SH-SY5Y (cell line): Measurements from ENCODE around the gene GPR39.

Experiments used
- GATA2 ChIP-seq: IDR thresholded peaks from 2 replicates; pipeline ENCODE4 v1.6.1; 2011; ENCODE audit warnings: mild to moderate bottlenecking, low read depth, low read length
- GATA3 ChIP-seq: IDR thresholded peaks from 2 replicates; pipeline ENCODE4 v1.6.1; 2011; ENCODE audit warnings: low read depth, mild to moderate bottlenecking, low read length, moderate library complexity

Gene GPR39

DNA sequence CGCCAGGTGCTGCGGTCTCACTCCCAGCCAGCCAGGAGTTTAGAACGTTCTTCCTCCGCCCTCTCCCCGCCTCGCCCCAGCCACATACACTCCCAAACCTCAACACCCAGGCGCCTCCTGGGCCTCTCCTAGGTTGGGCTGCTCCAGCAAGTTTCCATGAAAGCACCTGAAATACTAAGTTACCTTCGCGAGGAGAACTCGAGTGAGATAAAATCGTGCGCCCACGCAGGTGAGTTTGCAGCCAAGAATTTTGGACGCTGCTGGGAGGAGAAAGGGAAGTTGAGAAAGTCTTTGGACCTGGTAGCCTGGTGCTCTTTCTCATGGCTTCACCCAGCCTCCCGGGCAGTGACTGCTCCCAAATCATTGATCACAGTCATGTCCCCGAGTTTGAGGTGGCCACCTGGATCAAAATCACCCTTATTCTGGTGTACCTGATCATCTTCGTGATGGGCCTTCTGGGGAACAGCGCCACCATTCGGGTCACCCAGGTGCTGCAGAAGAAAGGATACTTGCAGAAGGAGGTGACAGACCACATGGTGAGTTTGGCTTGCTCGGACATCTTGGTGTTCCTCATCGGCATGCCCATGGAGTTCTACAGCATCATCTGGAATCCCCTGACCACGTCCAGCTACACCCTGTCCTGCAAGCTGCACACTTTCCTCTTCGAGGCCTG is at the start of gene GPR39:
Gene GPR39 (plus strand): TSS at position 83 of the 673 bp plus-strand sequence.
- TF ChIP-seq GATA3 (no peak), GATA2 (no peak)

DNA sequence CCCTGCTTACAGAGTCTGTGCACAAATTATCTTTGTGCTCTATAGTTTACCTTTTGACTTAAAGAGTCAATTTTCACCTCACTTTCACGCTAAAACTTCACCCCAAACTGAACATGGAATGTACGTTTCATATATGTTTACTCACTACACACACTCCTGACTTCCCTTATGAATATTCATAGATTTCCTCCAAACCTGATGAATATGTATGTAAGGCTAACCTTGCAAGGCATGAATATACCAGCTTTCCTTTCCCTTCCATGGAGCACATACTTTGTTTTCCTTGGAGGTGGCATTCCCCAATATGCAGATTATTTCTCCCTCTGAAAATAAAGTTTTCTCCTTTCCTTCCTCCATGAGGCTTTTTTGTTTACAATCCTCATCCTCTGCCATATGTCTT is 48.4 kb upstream of the GPR39 start:
- TF ChIP-seq GATA3 (no peak), GATA2 (no peak)

DNA sequence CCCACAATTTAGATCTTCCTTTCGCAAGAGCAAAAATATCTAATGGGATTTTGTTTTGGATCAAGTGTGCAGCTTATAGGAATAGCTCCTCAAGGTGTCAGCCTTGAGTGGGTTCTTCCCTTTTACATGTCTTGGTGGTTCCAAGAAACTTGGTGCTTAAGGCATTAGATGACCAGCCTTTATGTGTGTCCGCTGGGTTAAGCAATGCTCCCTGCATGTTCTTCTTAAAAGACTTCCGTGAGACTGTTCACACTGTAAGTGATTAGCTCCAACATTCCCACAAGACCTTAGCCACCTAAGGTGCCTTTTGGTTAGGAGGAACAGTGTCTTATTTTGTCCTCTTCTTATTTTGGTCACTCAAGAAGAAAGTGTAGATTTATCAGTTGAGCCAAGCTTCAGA is 44.3 kb upstream of the GPR39 start:
- no peak for TF ChIP-seq GATA2
- TF ChIP-seq GATA3 = no peak

DNA sequence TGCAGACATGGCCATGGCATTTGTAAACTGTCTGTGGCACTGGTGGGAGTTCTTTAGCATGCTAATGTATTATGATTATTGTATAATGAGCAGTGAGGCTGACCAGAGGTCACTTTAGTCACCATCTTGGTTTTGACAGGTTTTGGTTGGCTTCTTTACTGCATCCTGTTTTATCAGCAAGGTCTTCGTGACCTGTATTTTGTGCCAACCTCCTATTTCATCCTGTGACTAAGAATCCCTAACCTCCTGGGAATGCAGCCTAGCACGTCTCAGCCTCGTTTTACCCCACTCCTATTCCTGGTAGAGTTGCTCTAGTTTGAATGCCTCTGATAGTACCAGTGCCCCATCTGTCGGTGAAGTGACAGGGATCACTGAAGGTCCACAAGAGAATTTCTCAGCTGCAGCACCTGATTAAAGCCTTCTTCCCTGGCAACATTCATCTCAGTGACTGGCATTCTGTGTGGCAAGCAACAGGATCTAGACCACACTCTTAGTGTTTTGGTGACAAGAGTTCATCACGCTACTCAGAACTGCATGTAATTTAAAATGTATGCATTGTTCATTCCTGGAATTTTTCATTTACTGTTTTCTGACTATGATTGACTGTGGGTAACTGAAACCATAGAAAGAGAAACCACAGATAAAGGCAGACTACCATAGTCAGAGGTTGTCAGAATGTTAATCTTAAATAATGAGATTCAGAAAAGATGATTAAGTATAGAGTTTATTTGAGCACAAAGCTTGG is 43.0 kb upstream of the GPR39 start:
- no peak for TF ChIP-seq GATA3
- TF ChIP-seq GATA2 = no peak

DNA sequence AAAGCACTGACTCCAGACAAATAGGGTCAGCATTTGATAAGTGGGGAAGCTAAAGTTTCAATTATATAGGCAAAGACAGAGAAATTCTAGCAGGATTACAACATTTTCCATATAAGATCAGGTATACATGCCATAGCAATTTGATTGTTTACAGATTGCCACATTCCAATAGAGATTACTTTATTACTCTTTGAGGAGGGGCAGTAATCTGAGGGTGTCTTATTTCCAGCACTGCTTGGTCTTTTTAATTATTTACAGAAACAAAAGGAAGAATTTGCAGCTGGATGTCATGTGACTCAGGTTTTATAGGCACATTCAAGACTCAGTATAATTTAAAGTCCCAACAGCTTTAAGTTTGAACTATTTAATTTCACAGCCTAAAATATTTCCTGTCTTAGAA is 42.5 kb upstream of the GPR39 start:
- no peak for TF ChIP-seq GATA3
- no peak for TF ChIP-seq GATA2

DNA sequence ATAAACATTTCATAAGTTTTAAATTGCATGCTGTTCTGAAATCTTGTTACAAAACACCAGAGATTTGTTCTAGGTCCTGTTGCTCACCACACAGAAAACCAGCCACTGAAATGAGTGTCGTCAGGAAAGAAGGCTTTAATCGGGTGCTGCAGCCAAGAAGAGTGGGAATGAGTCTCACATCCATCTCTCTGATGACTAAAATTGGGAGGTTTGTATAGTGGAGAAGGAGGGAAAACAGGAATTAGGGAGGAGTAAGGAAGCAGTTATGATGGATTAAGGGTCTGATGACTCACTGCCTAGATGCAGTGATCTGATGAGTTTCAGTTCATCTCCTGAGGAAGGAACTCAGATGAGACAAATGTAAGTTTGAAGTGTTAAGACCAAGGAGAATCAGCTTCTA is 42.1 kb upstream of the GPR39 start:
- TF ChIP-seq GATA3 (no peak), GATA2 (no peak)

DNA sequence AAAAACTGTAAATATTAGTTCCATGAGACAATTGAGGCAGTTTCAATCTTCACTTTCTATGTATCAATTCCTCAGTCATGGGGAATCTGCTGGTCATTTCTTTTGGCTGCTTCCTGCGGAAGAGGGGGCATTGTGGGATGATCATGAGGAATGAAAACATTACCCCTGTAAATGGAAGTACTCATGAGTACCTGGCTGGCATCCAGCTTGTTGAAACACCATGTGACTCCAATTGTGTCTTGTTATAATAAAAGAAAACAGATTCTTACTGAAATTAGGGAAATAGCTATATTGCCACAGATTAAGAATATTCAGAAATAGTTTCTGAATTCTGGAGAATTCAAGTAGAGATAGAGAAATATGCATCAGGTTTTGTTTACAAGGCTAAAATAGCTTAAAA is 41.6 kb upstream of the GPR39 start:
- no peak for TF ChIP-seq GATA3
- TF ChIP-seq GATA2 = no peak

DNA sequence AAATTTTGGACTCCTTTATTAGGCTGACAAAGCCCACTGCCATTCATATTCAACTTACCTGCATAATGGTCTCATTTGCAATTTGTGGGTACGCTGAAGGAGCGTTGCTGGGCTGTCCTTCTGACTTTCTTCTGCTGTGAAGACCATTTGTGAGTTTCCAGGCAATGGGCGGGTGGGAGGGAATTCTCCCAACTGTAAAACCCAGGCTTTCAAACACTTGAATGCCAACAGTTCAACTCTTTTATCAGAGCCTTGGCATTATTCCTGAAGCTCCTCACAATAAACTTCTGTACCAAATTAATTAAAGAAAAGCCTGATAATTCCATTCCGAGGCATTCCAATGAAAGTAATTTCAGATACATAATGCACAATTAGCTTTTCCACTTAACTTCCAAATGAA is 35.2 kb upstream of the GPR39 start:
- no peak for TF ChIP-seq GATA3
- no peak for TF ChIP-seq GATA2

DNA sequence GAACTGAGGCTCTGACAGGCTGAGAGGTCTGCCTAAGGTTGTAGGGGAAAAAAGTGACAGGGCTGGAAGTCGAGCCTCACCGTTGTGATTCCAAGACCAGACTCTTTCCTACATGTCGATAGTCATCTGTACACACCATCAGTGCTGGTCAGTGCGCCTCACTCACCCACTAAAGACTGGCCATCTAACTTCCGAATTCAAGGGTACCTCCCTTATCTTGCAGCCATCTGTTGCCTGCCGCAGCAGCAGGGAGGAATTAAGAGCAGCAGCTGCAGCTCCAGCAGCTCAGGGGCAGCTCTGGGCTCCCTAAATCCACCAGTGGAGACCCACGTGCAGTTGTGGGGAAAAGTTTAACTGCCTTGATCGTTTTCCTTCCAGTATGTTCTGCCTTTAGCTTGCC is 32.6 kb upstream of the GPR39 start:
- TF ChIP-seq GATA2 (peak; percentile 97), GATA3 (peak; percentile 86)

DNA sequence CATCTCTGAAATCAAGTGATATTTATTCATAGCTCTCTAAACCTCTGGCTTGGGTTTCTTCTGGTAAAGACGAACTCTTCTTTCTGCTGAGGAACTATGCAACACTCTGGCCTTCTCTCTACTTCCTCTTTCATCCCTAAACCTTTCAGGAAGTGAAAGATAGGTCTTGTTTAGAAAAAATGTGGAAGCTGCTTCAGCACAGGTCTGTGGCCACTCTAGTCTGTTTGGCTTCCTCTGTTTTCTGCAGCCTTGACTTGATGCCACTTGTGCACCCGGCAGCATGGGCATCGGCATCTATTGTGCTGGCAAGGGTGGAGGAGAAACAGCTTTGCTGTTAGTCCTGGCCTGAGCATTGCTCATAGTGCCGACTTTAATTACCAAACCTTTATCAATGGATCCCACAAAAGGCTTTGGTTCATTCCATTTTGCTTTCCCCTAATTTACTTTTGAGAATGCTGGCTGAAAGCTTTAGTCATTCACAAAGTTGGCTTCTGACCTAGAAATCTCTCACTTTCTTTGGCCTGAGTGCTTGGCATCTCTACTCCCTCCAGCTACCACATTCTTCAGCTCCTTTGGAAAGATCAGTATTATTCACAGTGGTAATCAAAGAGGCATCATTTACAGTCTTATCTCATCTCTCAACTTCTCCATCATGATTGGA is 32.0 kb upstream of the GPR39 start:
- TF ChIP-seq GATA3 = no peak
- no peak for TF ChIP-seq GATA2

DNA sequence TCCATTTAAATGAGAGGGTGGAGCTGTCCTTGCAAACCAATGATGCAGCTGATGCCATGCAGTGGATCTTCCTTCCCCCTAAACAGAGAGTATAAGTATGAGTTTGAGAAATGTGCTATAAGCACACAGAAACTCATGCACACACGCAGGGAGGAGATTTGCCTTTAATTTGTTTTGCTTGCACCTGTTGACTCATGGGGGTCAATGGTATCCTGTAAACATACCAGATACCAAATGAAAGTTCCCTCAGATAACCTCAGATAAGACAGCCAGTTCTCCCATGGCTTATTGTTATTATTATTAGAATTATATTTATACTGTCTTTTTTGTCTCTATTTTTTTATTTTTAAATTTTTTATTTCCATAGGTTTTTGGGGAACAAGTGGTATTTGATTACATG is 29.5 kb upstream of the GPR39 start:
- no peak for TF ChIP-seq GATA2
- TF ChIP-seq GATA3 = no peak

DNA sequence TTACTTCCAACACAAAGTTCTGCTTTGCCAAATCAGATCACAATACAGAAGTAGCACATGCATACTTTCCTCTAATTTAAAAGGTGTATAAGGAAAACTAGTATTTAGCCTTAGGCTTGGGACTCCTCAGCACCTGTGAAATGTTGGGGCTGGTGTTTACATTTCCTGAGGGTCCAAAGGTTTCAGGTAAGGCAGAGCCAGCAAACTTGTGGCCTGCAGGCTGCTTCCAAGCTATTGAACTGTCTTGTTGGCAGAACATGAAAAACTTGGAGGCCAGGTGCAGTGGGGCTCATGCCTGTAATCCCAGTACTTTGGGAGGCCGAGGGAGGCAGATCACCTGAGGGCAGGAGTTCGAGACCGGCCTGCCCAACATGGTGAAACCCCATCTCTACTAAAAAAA is 26.5 kb upstream of the GPR39 start:
- TF ChIP-seq GATA2 (no peak), GATA3 (no peak)

DNA sequence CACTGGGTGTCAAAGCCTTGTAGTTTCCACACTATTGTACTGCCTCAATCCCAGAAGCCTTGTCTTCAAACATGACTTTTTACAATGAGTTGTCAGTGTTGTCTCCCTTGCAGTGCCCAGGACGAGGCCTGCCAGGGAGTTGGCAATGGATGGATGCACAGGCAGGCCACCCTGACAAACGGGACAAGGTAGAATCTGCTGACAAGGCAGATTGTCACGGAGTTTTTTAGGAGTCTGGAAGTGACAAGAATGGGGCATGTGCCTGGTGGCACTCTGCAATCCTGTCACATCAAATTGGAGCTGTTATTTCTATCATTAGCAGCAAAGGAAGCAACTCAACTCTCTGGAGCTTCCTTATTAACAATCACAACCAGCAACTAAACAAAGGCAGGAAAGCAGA is 25.2 kb upstream of the GPR39 start:
- TF ChIP-seq GATA3 = no peak
- no peak for TF ChIP-seq GATA2

DNA sequence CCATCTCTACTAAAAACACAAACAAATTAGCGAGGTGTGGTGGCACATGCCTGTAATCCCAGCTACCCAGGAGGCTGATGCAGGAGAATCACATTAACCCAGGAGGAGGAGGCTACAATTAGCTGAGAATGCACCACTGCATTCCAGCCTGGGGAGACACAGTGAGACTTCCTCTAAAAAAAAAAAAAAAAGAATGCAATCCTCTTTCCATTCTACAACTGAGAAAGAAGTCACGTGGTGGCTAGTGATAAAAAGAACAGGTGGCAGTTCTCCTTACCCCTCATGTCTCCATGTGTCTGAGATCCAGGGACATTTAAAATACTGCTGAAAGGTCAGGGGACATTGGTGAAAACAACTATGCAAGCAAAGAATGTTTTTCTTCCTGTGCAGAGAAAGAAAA is 24.4 kb upstream of the GPR39 start:
- TF ChIP-seq GATA3 (no peak), GATA2 (no peak)

DNA sequence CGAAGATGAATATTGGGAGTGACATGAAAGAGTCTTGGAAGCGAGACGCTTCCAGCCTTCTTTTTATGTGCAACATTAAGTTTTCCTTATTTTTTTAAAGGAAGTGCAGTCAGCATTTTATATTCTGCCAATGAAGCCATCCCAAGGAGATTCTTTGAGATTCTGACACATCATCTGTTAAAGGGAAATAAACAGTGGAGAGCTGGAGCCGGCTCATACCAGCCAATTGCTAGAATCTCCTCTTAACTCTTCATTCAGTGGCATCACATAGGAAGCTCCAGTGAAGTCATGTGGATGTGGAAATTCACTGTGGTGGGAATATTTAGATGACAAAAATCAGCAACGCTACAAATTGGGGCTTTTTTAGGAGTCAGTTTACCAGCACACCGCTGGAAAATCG is 23.7 kb upstream of the GPR39 start:
- no peak for TF ChIP-seq GATA2
- no peak for TF ChIP-seq GATA3
